SK-N-SH treated with all-trans-retinoic acid at 6 μM for 48 hours (cell line): ENCODE data around the gene SLC38A7.

Source experiments
- ATAC-seq: fragments of 200-7000 bp; cut with Tn5 transposase; 3 replicates; pipeline ENCODE4 v1.9.1; 2020; ENCODE audit warnings: mild to moderate bottlenecking, moderate library complexity
- ARNTL ChIP-seq: fragments of 450-650 bp; formaldehyde crosslinking; IDR thresholded peaks from 2 replicates; pipeline ENCODE4 v1.5.0; 2020; ENCODE audit warnings: low read depth, mild to moderate bottlenecking, moderate library complexity, borderline replicate concordance
- BACH2 ChIP-seq: fragments of 250-450 bp; sonication (Bioruptor Pico); IDR thresholded peaks from 2 replicates; pipeline ENCODE4 v1.9.0; 2021; ENCODE audit warnings: mild to moderate bottlenecking, borderline replicate concordance
- CREB5 ChIP-seq: fragments of 250-450 bp; sonication (Bioruptor Pico); IDR thresholded peaks from 2 replicates; pipeline ENCODE4 v1.5.1; 2020; ENCODE audit warnings: low read depth, mild to moderate bottlenecking, moderate library complexity
- CSDC2 ChIP-seq: fragments of 250-450 bp; sonication (Bioruptor Pico); IDR thresholded peaks from 2 replicates; pipeline ENCODE4 v1.5.0; 2020; ENCODE audit warnings: mild to moderate bottlenecking, moderate library complexity
- CSRNP3 ChIP-seq: fragments of 250-450 bp; sonication (Bioruptor Pico); IDR thresholded peaks from 2 replicates; pipeline ENCODE4 v1.5.1; 2021; ENCODE audit warnings: mild to moderate bottlenecking, moderate library complexity
- ESRRG ChIP-seq: fragments of 250-450 bp; sonication (Bioruptor Pico); IDR thresholded peaks from 2 replicates; pipeline ENCODE4 v1.6.1; 2021; ENCODE audit warnings: mild to moderate bottlenecking
- GLIS3 ChIP-seq: fragments of 250-450 bp; sonication (Bioruptor Pico); IDR thresholded peaks from 2 replicates; pipeline ENCODE4 v1.5.0; 2020; ENCODE audit warnings: mild to moderate bottlenecking, moderate library complexity
- ISL1 ChIP-seq: fragments of 250-450 bp; sonication (Bioruptor Pico); IDR thresholded peaks from 2 replicates; pipeline ENCODE4 v2.1.2; 2022; ENCODE audit warnings: mild to moderate bottlenecking, moderate library complexity
- OSR1 ChIP-seq: fragments of 250-450 bp; sonication (Bioruptor Pico); IDR thresholded peaks from 2 replicates; pipeline ENCODE4 v1.8.0; 2022; ENCODE audit warnings: moderate library complexity, mild to moderate bottlenecking, inconsistent platforms
- PATZ1 ChIP-seq: fragments of 250-450 bp; sonication (Bioruptor Pico); IDR thresholded peaks from 2 replicates; pipeline ENCODE4 v1.8.0; 2020; ENCODE audit warnings: mild to moderate bottlenecking, moderate library complexity, borderline replicate concordance
- POU6F1 ChIP-seq: fragments of 250-450 bp; sonication (Bioruptor Pico); IDR thresholded peaks from 2 replicates; pipeline ENCODE4 v1.8.0; 2021; ENCODE audit warnings: low read depth, mild to moderate bottlenecking, moderate library complexity, borderline replicate concordance
- PPARA ChIP-seq: fragments of 250-450 bp; sonication (Bioruptor Pico); IDR thresholded peaks from 2 replicates; pipeline ENCODE4 v1.5.0; 2020; ENCODE audit warnings: mild to moderate bottlenecking, borderline replicate concordance
- RARB ChIP-seq: fragments of 250-450 bp; sonication (Bioruptor Pico); IDR thresholded peaks from 2 replicates; pipeline ENCODE4 v1.8.0; 2021; ENCODE audit warnings: mild to moderate bottlenecking, moderate library complexity
- SNAI2 ChIP-seq: fragments of 250-450 bp; sonication (Bioruptor Pico); IDR thresholded peaks from 2 replicates; pipeline ENCODE4 v1.5.0; 2020; ENCODE audit warnings: mild to moderate bottlenecking, moderate library complexity
- TOX ChIP-seq: fragments of 250-450 bp; sonication (Bioruptor Pico); IDR thresholded peaks from 2 replicates; pipeline ENCODE4 v1.8.0; 2021; ENCODE audit warnings: mild to moderate bottlenecking, moderate library complexity, borderline replicate concordance
- TSHZ2 ChIP-seq: fragments of 250-450 bp; sonication (Bioruptor Pico); IDR thresholded peaks from 2 replicates; pipeline ENCODE4 v1.5.0; 2020; ENCODE audit warnings: mild to moderate bottlenecking, moderate library complexity
- ZC3H10 ChIP-seq: fragments of 250-450 bp; sonication (Bioruptor Pico); IDR thresholded peaks from 2 replicates; pipeline ENCODE4 v1.5.1; 2021; ENCODE audit warnings: mild to moderate bottlenecking, moderate library complexity
- ZFP3 ChIP-seq: fragments of 250-450 bp; sonication (Bioruptor Pico); IDR thresholded peaks from 2 replicates; pipeline ENCODE4 v1.5.0; 2020; ENCODE audit warnings: mild to moderate bottlenecking, moderate library complexity
- ZFP30 ChIP-seq: fragments of 450-650 bp; formaldehyde crosslinking; IDR thresholded peaks from 2 replicates; pipeline ENCODE4 v1.5.0; 2022; ENCODE audit warnings: mild to moderate bottlenecking, moderate library complexity
- ZNF565 ChIP-seq: fragments of 450-650 bp; formaldehyde crosslinking; conservative IDR thresholded peaks from 2 replicates; pipeline ENCODE4 v1.5.0; 2020; ENCODE audit warnings: low read depth, mild to moderate bottlenecking, moderate library complexity
- ZNF70 ChIP-seq: fragments of 450-650 bp; formaldehyde crosslinking; IDR thresholded peaks from 2 replicates; pipeline ENCODE4 v1.5.0; 2020; ENCODE audit warnings: mild to moderate bottlenecking, moderate library complexity
- ZNF8 ChIP-seq: fragments of 450-650 bp; formaldehyde crosslinking; IDR thresholded peaks from 2 replicates; pipeline ENCODE4 v1.5.0; 2020; ENCODE audit warnings: mild to moderate bottlenecking, moderate library complexity

Gene SLC38A7

GRCh38 chr16:58732545-58733247, 48.1 kb upstream of the SLC38A7 start:
- no peak for ATAC-seq
- TF ChIP-seq ARNTL (CRISPR knock-in tag): no peak
- TF ChIP-seq POU6F1 (CRISPR knock-in tag): no peak
- TF ChIP-seq SNAI2: no peak
- no peak for TF ChIP-seq ESRRG (CRISPR knock-in tag)
- TF ChIP-seq GLIS3 (CRISPR knock-in tag): no peak
- no peak for TF ChIP-seq BACH2 (CRISPR knock-in tag)
- TF ChIP-seq PPARA: no peak
- no peak for TF ChIP-seq TSHZ2 (CRISPR knock-in tag)
- no peak for TF ChIP-seq ZNF8
- no peak for TF ChIP-seq ZFP3
- no peak for TF ChIP-seq ZNF565 (CRISPR knock-in tag)
- TF ChIP-seq CSDC2 (CRISPR knock-in tag): no peak
- TF ChIP-seq ZFP30 (CRISPR knock-in tag): no peak

- TF ChIP-seq PPARA: no peak
- no peak for TF ChIP-seq CSRNP3
- TF ChIP-seq POU6F1 (CRISPR knock-in tag): no peak
- no peak for TF ChIP-seq TSHZ2 (CRISPR knock-in tag)
- TF ChIP-seq ISL1 (CRISPR knock-in tag): no peak
- no peak for TF ChIP-seq OSR1 (CRISPR knock-in tag)
- TF ChIP-seq PATZ1: no peak
- no peak for TF ChIP-seq ESRRG (CRISPR knock-in tag)
- TF ChIP-seq ZFP3: no peak
- TF ChIP-seq ZC3H10: no peak
- no peak for TF ChIP-seq SNAI2
- TF ChIP-seq CSDC2 (CRISPR knock-in tag): no peak
- no peak for TF ChIP-seq ARNTL (CRISPR knock-in tag)
- no peak for TF ChIP-seq CREB5 (CRISPR knock-in tag)
- TF ChIP-seq TOX (CRISPR knock-in tag): no peak
- no peak for TF ChIP-seq ZNF70 (CRISPR knock-in tag)
- TF ChIP-seq ZFP30 (CRISPR knock-in tag): no peak
- no peak for TF ChIP-seq RARB (CRISPR knock-in tag)
- TF ChIP-seq ZNF565 (CRISPR knock-in tag): no peak
- ATAC-seq: no peak
These were observed 46.3 kb upstream of the SLC38A7 start for GRCh38 chr16:58730724-58731370.
